ENCODE results near the gene TAS2R39. TPM values are rescaled to one million over a fixed set of nuclear protein-coding genes. Genes with fewer than 3 reads are reported as not detected.
"Not testable (repeated sequence)": the region's sequence is repeated elsewhere in the genome, so short reads cannot be mapped to it uniquely, and the experiment has no call there.

TAS2R39 gene
- total RNA-seq, result not detected
- not detected for polyA plus RNA-seq

GRCh38 chr7:143183024-143183423 is at the start of gene TAS2R39:
TSS of gene TAS2R39 (plus strand) at chr7:143183419. CDS start at chr7:143183419, 0 bp downstream.
- Mint-ChIP-seq H3K9me3 (peaks cover 0 to 26% (median 22%) of the 10 kb centered on the region in 8 donors), H3K36me3 (peaks cover 2 to 3% of the 10 kb centered on the region in 2 donors), H3K27me3 (peaks cover 26 to 30% of the 10 kb centered on the region in 2 donors), H3K4me1 (no peaks in the 10 kb centered on the region), H3K27ac (no peak within 1 kb of the TSS), H3K4me3 (no peak within 1 kb of the TSS)
- CTCF ChIA-PET (ENCODE audit: partially characterized antibody), result no interaction called here
- Histone ChIP-seq H3K4me3 (ENCODE audit: low read length in 2 of 2) (no peak within 1 kb of the TSS), H3K27ac (ENCODE audit: low read depth, low read length) (no peak within 1 kb of the TSS), H3K36me3 (ENCODE audit: insufficient read depth, low read length) (no peaks in the 10 kb centered on the region), H3K9me3 (ENCODE audit: control insufficient read depth in 1 of 2, low read length in 2 of 2) (peaks cover 0 to 1% of the 10 kb centered on the region in 2 donors), H3K4me1 (ENCODE audit: insufficient read depth, low read length) (no peaks in the 10 kb centered on the region), H3K27me3 (ENCODE audit: insufficient read depth, low read length) (no peaks in the 10 kb centered on the region)
- POLR2A ChIA-PET (ENCODE audit: partially characterized antibody), result no interaction called here
- intact Hi-C loops (cut with micrococcal nuclease), result no loop called here
- no peak for DNase-seq

GRCh38 chr7:143147070-143147469 is 36.1 kb upstream of the TAS2R39 start:
- POLR2A ChIA-PET (ENCODE audit: partially characterized antibody), result no interaction called here
- peaks cover 2 to 8% of the 10 kb centered on the region in 2 donors for H3K27me3 Mint-ChIP-seq
- intact Hi-C loops (cut with micrococcal nuclease), result no loop called here

GRCh38 chr7:143148050-143148449 is 35.2 kb upstream of the TAS2R39 start:
- POLR2A ChIA-PET (ENCODE audit: partially characterized antibody), result no interaction called here
- H3K27me3 Mint-ChIP-seq, result peaks cover 2 to 8% of the 10 kb centered on the region in 2 donors
- peaks cover 0 to 22% (median 7%) of the 10 kb centered on the region in 8 donors for H3K9me3 Mint-ChIP-seq
- H3K4me3 Mint-ChIP-seq, result no peak overlapping the region
- H3K36me3 Mint-ChIP-seq, result no peaks in the 10 kb centered on the region
- H3K27me3 ChIP-seq (ENCODE audit: insufficient read depth, low read length), result no peaks in the 10 kb centered on the region
- CTCF ChIA-PET (ENCODE audit: partially characterized antibody), result no interaction called here
- no peak overlapping the region for H3K27ac Mint-ChIP-seq
- DNase-seq, result no peak
- H3K4me1 Mint-ChIP-seq, result no peaks in the 10 kb centered on the region
- H3K4me3 ChIP-seq (ENCODE audit: low read length in 2 of 2), result no peak overlapping the region
- no peaks in the 10 kb centered on the region for H3K36me3 ChIP-seq (ENCODE audit: insufficient read depth, low read length)
- H3K27ac ChIP-seq (ENCODE audit: low read depth, low read length), result no peak overlapping the region
- H3K9me3 ChIP-seq (ENCODE audit: control insufficient read depth in 1 of 2, low read length in 2 of 2), result no peaks in the 10 kb centered on the region
- intact Hi-C loops (cut with micrococcal nuclease), result no loop called here
- no peaks in the 10 kb centered on the region for H3K4me1 ChIP-seq (ENCODE audit: insufficient read depth, low read length)

More at GRCh38 chr7:143147070-143147469, 36.1 kb upstream of the TAS2R39 start:
- Histone ChIP-seq H3K9me3 (ENCODE audit: control insufficient read depth in 1 of 2, low read length in 2 of 2) (no peaks in the 10 kb centered on the region), H3K36me3 (ENCODE audit: insufficient read depth, low read length) (no peaks in the 10 kb centered on the region), H3K4me1 (ENCODE audit: insufficient read depth, low read length) (no peaks in the 10 kb centered on the region), H3K27me3 (ENCODE audit: insufficient read depth, low read length) (no peaks in the 10 kb centered on the region), H3K4me3 (ENCODE audit: low read length in 2 of 2) (no peak overlapping the region), H3K27ac (ENCODE audit: low read depth, low read length) (no peak overlapping the region)
- Mint-ChIP-seq H3K36me3 (no peaks in the 10 kb centered on the region), H3K9me3 (peaks cover 0 to 22% (median 7%) of the 10 kb centered on the region in 8 donors), H3K27ac (no peak overlapping the region), H3K4me1 (no peaks in the 10 kb centered on the region), H3K4me3 (no peak overlapping the region)
- no peak for DNase-seq
- CTCF ChIA-PET (ENCODE audit: partially characterized antibody), result no interaction called here

DNA sequence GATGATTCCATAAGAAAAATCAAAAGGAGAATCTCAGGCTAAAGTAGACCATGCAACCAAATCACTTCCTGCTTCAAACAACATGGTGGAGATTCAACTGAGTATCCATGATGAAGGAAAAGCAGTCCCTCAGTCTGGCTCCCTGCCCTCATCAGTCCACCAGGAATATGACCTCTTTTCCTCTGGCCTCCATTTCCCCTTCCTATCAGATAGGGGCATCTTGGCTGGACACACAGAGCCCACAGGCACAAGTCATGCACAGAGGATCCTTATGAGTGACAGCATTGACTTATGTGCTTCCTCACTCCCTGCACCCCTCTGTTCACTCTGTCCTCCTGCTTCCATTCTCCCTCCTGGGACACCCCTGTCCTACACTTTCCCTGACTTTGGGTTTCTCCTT is 34.6 kb upstream of the TAS2R39 start:
- H3K36me3 ChIP-seq (ENCODE audit: insufficient read depth, low read length), result no peaks in the 10 kb centered on the region
- intact Hi-C loops (cut with micrococcal nuclease), result no loop called here

DNA sequence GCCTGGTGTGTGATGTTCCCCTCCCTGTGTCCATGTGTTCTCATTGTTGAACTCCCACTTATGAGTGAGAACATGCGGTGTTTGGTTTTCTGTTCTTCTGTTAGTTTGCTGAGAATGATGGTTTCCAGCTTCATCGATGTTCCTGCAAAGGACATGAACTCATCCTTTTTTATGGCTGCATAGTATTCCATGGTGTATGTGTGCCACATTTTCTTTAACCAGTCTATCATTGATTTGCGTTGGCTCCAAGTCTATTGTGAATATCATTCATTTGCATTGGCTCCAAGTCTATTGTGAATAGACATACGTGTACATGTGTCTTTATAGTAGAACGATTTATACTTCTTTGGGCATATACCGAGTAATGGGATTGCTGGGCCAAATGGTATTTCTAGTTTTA is 32.5 kb upstream of the TAS2R39 start:
- H3K27ac Mint-ChIP-seq; H3K9me3 ChIP-seq (ENCODE audit: control insufficient read depth in 1 of 2, low read length in 2 of 2); H3K4me1 ChIP-seq (ENCODE audit: insufficient read depth, low read length); H3K4me3 ChIP-seq (ENCODE audit: low read length in 2 of 2); H3K27ac ChIP-seq (ENCODE audit: low read depth, low read length); CTCF ChIA-PET (ENCODE audit: partially characterized antibody); POLR2A ChIA-PET (ENCODE audit: partially characterized antibody); H3K27me3 ChIP-seq (ENCODE audit: insufficient read depth, low read length); H3K36me3 ChIP-seq (ENCODE audit: insufficient read depth, low read length); H3K4me3 Mint-ChIP-seq; H3K4me1 Mint-ChIP-seq; H3K27me3 Mint-ChIP-seq; DNase-seq; intact Hi-C loops (cut with micrococcal nuclease); H3K36me3 Mint-ChIP-seq: not testable (repeated sequence)
- H3K9me3 Mint-ChIP-seq, result peaks cover 0 to 22% (median 7%) of the 10 kb centered on the region in 8 donors

More for the DNA sequence above, 34.6 kb upstream of the TAS2R39 start:
- H3K27me3 ChIP-seq (ENCODE audit: insufficient read depth, low read length), result no peaks in the 10 kb centered on the region
- no peak for DNase-seq
- POLR2A ChIA-PET (ENCODE audit: partially characterized antibody), result no interaction called here
- H3K4me3 ChIP-seq (ENCODE audit: low read length in 2 of 2), result no peak overlapping the region
- no peaks in the 10 kb centered on the region for H3K4me1 ChIP-seq (ENCODE audit: insufficient read depth, low read length)
- Mint-ChIP-seq H3K4me1 (no peaks in the 10 kb centered on the region), H3K4me3 (no peak overlapping the region), H3K36me3 (no peaks in the 10 kb centered on the region), H3K9me3 (peaks cover 0 to 22% (median 7%) of the 10 kb centered on the region in 8 donors), H3K27me3 (peaks cover 2 to 8% of the 10 kb centered on the region in 2 donors), H3K27ac (no peak overlapping the region)
- H3K27ac ChIP-seq (ENCODE audit: low read depth, low read length), result no peak overlapping the region
- no peaks in the 10 kb centered on the region for H3K9me3 ChIP-seq (ENCODE audit: control insufficient read depth in 1 of 2, low read length in 2 of 2)
- CTCF ChIA-PET (ENCODE audit: partially characterized antibody), result no interaction called here

DNA sequence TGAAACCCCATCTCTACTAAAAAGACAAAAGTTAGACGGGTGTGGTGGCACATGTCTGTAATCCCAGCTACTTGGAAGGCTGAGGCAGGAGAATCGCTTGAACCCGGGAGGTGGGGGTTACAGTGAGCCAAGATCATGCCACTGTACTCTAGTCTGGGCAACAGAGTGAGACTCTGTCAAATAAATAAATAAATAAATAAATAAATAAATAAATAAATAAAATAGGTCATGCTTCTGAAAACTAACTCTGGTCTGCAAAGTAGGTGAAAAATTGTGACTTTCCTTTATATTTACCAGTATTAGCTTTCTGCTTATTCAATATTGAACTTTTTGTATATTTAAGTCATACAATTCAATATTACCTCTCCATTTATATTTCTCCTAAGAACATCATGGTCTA is 24.6 kb upstream of the TAS2R39 start:
- intact Hi-C loops (cut with micrococcal nuclease); H3K27me3 ChIP-seq (ENCODE audit: insufficient read depth, low read length); H3K4me1 ChIP-seq (ENCODE audit: insufficient read depth, low read length); DNase-seq; H3K9me3 ChIP-seq (ENCODE audit: control insufficient read depth in 1 of 2, low read length in 2 of 2); POLR2A ChIA-PET (ENCODE audit: partially characterized antibody); H3K4me3 ChIP-seq (ENCODE audit: low read length in 2 of 2); H3K36me3 ChIP-seq (ENCODE audit: insufficient read depth, low read length); H3K36me3 Mint-ChIP-seq; H3K4me3 Mint-ChIP-seq; H3K27ac ChIP-seq (ENCODE audit: low read depth, low read length); CTCF ChIA-PET (ENCODE audit: partially characterized antibody); H3K27ac Mint-ChIP-seq; H3K4me1 Mint-ChIP-seq; H3K27me3 Mint-ChIP-seq: not testable (repeated sequence)
- peaks cover 0 to 10% (median 4%) of the 10 kb centered on the region in 8 donors for H3K9me3 Mint-ChIP-seq

DNA sequence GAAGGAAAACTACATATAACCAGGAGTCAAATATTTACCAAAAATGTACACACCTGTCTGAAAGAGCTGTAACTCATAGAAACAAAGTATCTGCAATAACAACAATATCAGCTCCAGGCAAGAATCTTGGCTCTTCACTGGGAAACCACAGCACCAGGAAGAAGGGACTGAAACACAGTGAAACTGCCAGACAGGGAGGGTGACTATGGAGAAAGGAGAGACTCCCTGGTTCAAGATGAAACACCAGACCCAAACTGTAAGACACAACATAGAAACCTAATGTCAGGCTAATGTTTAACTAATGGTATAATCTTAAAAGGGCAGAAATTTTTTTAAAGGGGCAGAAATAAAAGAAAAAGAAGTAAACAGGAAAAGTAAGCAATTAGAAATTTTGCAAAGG is 11.5 kb upstream of the TAS2R39 start:
- H3K27ac ChIP-seq (ENCODE audit: low read depth, low read length), result no peak overlapping the region
- no peaks in the 10 kb centered on the region for H3K36me3 ChIP-seq (ENCODE audit: insufficient read depth, low read length)
- no peak overlapping the region for H3K4me3 Mint-ChIP-seq
- H3K4me1 ChIP-seq (ENCODE audit: insufficient read depth, low read length), result no peaks in the 10 kb centered on the region
- no peak overlapping the region for H3K4me3 ChIP-seq (ENCODE audit: low read length in 2 of 2)
- CTCF ChIA-PET (ENCODE audit: partially characterized antibody), result no interaction called here
- H3K27me3 Mint-ChIP-seq, result peaks cover 12 to 18% of the 10 kb centered on the region in 2 donors
- no peaks in the 10 kb centered on the region for H3K27me3 ChIP-seq (ENCODE audit: insufficient read depth, low read length)
- DNase-seq, result no peak
- H3K4me1 Mint-ChIP-seq, result no peaks in the 10 kb centered on the region
- POLR2A ChIA-PET (ENCODE audit: partially characterized antibody), result no interaction called here
- no peak overlapping the region for H3K27ac Mint-ChIP-seq
- peaks cover 0 to 17% (median 4%) of the 10 kb centered on the region in 8 donors for H3K9me3 Mint-ChIP-seq
- H3K36me3 Mint-ChIP-seq, result no peaks in the 10 kb centered on the region
- intact Hi-C loops (cut with micrococcal nuclease), result no loop called here
- H3K9me3 ChIP-seq (ENCODE audit: control insufficient read depth in 1 of 2, low read length in 2 of 2), result no peaks in the 10 kb centered on the region

- Histone ChIP-seq H3K27me3 (ENCODE audit: insufficient read depth, low read length) (no peaks in the 10 kb centered on the region), H3K27ac (ENCODE audit: low read depth, low read length) (no peak overlapping the region), H3K4me3 (ENCODE audit: low read length in 2 of 2) (no peak overlapping the region), H3K4me1 (ENCODE audit: insufficient read depth, low read length) (no peaks in the 10 kb centered on the region), H3K36me3 (ENCODE audit: insufficient read depth, low read length) (no peaks in the 10 kb centered on the region), H3K9me3 (ENCODE audit: control insufficient read depth in 1 of 2, low read length in 2 of 2) (no peaks in the 10 kb centered on the region)
- no peaks in the 10 kb centered on the region for H3K4me1 Mint-ChIP-seq
- peaks cover 0 to 18% (median 5%) of the 10 kb centered on the region in 8 donors for H3K9me3 Mint-ChIP-seq
- ChIA-PET CTCF (ENCODE audit: partially characterized antibody) (no interaction called here), POLR2A (ENCODE audit: partially characterized antibody) (no interaction called here)
- H3K27ac Mint-ChIP-seq, result no peak overlapping the region
- intact Hi-C loops (cut with micrococcal nuclease), result no loop called here
- H3K4me3 Mint-ChIP-seq, result peak overlapping the region in 1 of 8 donors; percentile 26
- H3K36me3 Mint-ChIP-seq, result no peaks in the 10 kb centered on the region
- DNase-seq, result no peak
- peaks cover 12 to 16% of the 10 kb centered on the region in 2 donors for H3K27me3 Mint-ChIP-seq
Measured at GRCh38 chr7:143172354-143172753, 10.9 kb upstream of the TAS2R39 start.

Data from CD4-positive, alpha-beta memory T cell (primary cell).